Endothelial cell of umbilical vein (primary cell): ENCODE data around the gene RYR3.

Experiments
- EZH2 ChIP-seq: IDR thresholded peaks from 2 replicates; pipeline ENCODE4 v1.6.1; 2012; ENCODE audit warnings: borderline replicate concordance, low read depth, mild to moderate bottlenecking, moderate library complexity, low read length, inconsistent platforms; ENCODE audit not compliant: severe bottlenecking
- GATA2 ChIP-seq: IDR thresholded peaks from 2 replicates; pipeline ENCODE4 v1.7.0; 2011; ENCODE audit warnings: low read depth, mild to moderate bottlenecking, moderate library complexity, mixed read lengths, low read length; ENCODE audit not compliant: insufficient read length, insufficient read depth
- JUN ChIP-seq: IDR thresholded peaks from 2 replicates; pipeline ENCODE4 v1.6.1; 2011; ENCODE audit warnings: borderline replicate concordance, low read depth; ENCODE audit not compliant: insufficient read length, insufficient read depth
- MYC ChIP-seq: IDR thresholded peaks from one replicate; pipeline ENCODE4 v1.6.1; 2011; ENCODE audit warnings: mild to moderate bottlenecking, low read depth, low read length
- POLR2A ChIP-seq: IDR thresholded peaks from 2 replicates; pipeline ENCODE4 v1.6.1; 2012; ENCODE audit warnings: low read depth, mild to moderate bottlenecking, control low read depth, low read length
- POLR2AphosphoS5 ChIP-seq: IDR thresholded peaks from 2 replicates; pipeline ENCODE4 v1.6.1; 2012; ENCODE audit warnings: low read depth, mild to moderate bottlenecking, control low read depth, low read length, moderate library complexity; ENCODE audit not compliant: insufficient read depth
- TF ChIP-seq, protein P1 (sequence below), 2 donors: IDR thresholded peaks; 1 replicate in 1 of 2; 2 replicates in 1 of 2; pipeline ENCODE4 v1.5.1; 2011; ENCODE audit warnings: low read length in 2 of 2, mild to moderate bottlenecking in 2 of 2, moderate library complexity in 2 of 2, control low read depth in 1 of 2, inconsistent platforms in 1 of 2, low read depth in 1 of 2; ENCODE audit not compliant: insufficient read depth in 1 of 2; ENCODE audit errors: extremely low read depth in 1 of 2
- TF ChIP-seq, protein P2 (sequence below): IDR thresholded peaks from 2 replicates; pipeline ENCODE4 v1.6.1; 2011; ENCODE audit not compliant: insufficient read depth, insufficient read length

- TF ChIP-seq POLR2A (no peak), JUN (no peak), EZH2 (no peak), GATA2 (no peak), POLR2AphosphoS5 (no peak), MYC (no peak)
- TF ChIP-seq, protein P1, sequence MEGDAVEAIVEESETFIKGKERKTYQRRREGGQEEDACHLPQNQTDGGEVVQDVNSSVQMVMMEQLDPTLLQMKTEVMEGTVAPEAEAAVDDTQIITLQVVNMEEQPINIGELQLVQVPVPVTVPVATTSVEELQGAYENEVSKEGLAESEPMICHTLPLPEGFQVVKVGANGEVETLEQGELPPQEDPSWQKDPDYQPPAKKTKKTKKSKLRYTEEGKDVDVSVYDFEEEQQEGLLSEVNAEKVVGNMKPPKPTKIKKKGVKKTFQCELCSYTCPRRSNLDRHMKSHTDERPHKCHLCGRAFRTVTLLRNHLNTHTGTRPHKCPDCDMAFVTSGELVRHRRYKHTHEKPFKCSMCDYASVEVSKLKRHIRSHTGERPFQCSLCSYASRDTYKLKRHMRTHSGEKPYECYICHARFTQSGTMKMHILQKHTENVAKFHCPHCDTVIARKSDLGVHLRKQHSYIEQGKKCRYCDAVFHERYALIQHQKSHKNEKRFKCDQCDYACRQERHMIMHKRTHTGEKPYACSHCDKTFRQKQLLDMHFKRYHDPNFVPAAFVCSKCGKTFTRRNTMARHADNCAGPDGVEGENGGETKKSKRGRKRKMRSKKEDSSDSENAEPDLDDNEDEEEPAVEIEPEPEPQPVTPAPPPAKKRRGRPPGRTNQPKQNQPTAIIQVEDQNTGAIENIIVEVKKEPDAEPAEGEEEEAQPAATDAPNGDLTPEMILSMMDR (IDR thresholded peaks at IDR 0.05; ENCODE audit: extremely low read depth in 1 of 2, insufficient read depth in 1 of 2, low read depth in 1 of 2, low read length in 2 of 2) = no peak
- TF ChIP-seq, protein P2, sequence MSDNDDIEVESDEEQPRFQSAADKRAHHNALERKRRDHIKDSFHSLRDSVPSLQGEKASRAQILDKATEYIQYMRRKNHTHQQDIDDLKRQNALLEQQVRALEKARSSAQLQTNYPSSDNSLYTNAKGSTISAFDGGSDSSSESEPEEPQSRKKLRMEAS = no peak
Measured at GRCh38 chr15:33526532-33526931, 215.8 kb downstream of the RYR3 start.
